Stimulated activated CD4-positive, alpha-beta T cell treated with anti-CD3 and anti-CD28 coated beads, Interleukin-2, amount 100 ng/mL, for 24 hours (primary cell): ENCODE data around the gene USF2.

Experiments used
- DNase-seq, 2 donors: peaks; one replicate each; pipeline ENCODE4 v3.0.0-alpha.2; 2020

The USF2 gene

GRCh38 chr19:35327642-35328041 is 58.9 kb downstream of the USF2 start:
- DNase-seq: no peak

- no peak for DNase-seq
Measured at GRCh38 chr19:35328851-35329285, 60.1 kb downstream of the USF2 start, which contains the start of gene CD22. TSS of gene CD22 (plus strand) at chr19:35329187. CDS start at chr19:35332041, 2,854 bp downstream.

GRCh38 chr19:35329323-35329722 is 60.6 kb downstream of the USF2 start:
- DNase-seq: no peak
